Pancreas (tissue), 10 donors: ENCODE data around the gene ULBP2. TPM values are rescaled to one million over a fixed set of nuclear protein-coding genes. Genes with fewer than 3 reads are reported as not detected.

Experiments
- ATAC-seq, 4 donors: fragments of 200-7000 bp; cut with Tn5 transposase; one replicate each; pipeline versions ENCODE4 v1.8.0 to v1.9.1; 2020; ENCODE audit warnings: mild to moderate bottlenecking in 4 of 4, moderate library complexity in 4 of 4
- DNase-seq, 6 donors: peaks; one replicate each; pipeline ENCODE4 v3.0.0-alpha.2; 2020
- FAIRE-seq: peaks from 2 replicates; lab custom pipeline; 2012; peaks lifted over from hg19 to GRCh38; lab: Jason Lieb, UNC
- H3K27ac ChIP-seq, 4 donors: fragments of 200-600 bp; sonication (generic); 1 replicate in 3 of 4; 2 replicates in 1 of 4; pipeline versions ENCODE4 v1.5.0 to v1.8.0; 2020
- H3K27me3 ChIP-seq, 4 donors: fragments of 200-600 bp; one replicate each; pipeline ENCODE4 v1.8.0; 2021
- H3K36me3 ChIP-seq, 3 donors: fragments of 200-600 bp; sonication (generic) in 1 of 3; one replicate each; pipeline versions ENCODE4 v1.5.0 to v1.8.0; 2020 to 2021
- H3K4me1 ChIP-seq, 3 donors: fragments of 200-600 bp; one replicate each; pipeline ENCODE4 v1.8.0; 2021
- H3K4me3 ChIP-seq, 4 donors: fragments of 200-600 bp; sonication (generic) in 2 of 4; one replicate each; pipeline versions ENCODE4 v1.5.0 to v1.8.0; 2020 to 2021
- H3K9me3 ChIP-seq, 4 donors: fragments of 200-600 bp; one replicate each; pipeline ENCODE4 v1.8.0; 2021
- CTCF ChIP-seq, 4 donors: fragments of 200-600 bp; sonication (generic) in 3 of 4; IDR thresholded peaks; one replicate each; pipeline versions ENCODE4 v1.5.0 to v1.8.0; 2021; ENCODE audit warnings: antibody characterized with exemption in 4 of 4
- WGBS, 2 donors: extraction: QIAGEN DNeasy Blood & Tissue Kit; methylation state at CpG; one replicate each; pipeline ENCODE4 v1.1.7; 2013; 5-methylcytosine and 5-hydroxymethylcytosine counted together
- intact Hi-C, 3 donors: fragments of 100-400 bp; cut with DNase I; formaldehyde crosslinking; loops; one replicate each; pipeline versions ENCODE4 v1.11.1 to v1.14.2; 2022
- polyA plus RNA-seq, 2 donors: library from polyadenylated mRNA; stranded (reverse); fragments of 200-250 nt; gene quantifications; one replicate each; pipeline ENCODE4 v1.2.3, GENCODE V29; 2013
- total RNA-seq, 6 donors: library from RNA; stranded (reverse); fragmentation: NEBNext Ultra II Directional in 4 of 6; extraction: Animal tissue kit (Norgen Biotek cat#: 25700) in 4 of 6; gene quantifications; one replicate each; pipeline versions ENCODE4 v1.2.1 to v1.2.4, GENCODE V29; 2021 to 2023
- donor health status: healthy with polysubstance abuse.
- donor health status: DM: no; HTN: no; CAD: no; lungs with moderate emphysema.
- donor health status: DM: no; HTN: no; CAD: no.
- donor health status: control.
- donor health status: control.
- donor health status: Bipolar disorder and iron deficiency.
- donor health status: DM: yes; HTN: yes; CAD: no.
- donor health status: DM: no; HTN: no; CAD: no.
- donor health status: DM: no; HTN: no; CAD: no.
- donor health status: DM: yes; HTN: yes; CAD: no.

The ULBP2 gene
- total and polyA plus RNA-seq, 8 donors: 0.19 to 0.37 (median 0.25) TPM; not detected in 3

DNA sequence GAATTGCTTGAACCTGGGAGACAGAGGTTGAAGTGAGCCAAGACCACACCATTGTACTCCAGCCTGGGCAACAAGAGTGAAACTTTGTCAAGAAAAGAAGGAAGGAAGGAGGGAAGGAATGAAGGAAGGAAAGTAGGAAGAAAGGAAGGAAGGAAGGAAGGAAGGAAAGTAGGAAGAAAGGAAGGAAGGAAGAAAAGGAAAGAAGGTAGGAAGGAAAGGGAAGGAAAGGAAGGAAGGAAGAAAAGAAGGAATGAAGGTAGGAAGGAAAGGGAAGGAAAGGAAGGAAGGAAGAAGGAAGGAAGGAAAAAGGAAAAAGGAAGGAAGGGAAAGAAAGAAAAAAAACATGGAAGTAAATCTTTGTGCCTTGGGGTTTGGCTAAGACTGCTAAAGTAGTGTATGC, 33.6 kb downstream of the ULBP2 start:
- no peak for ATAC-seq
- peaks cover 0 to 9% (median 0%) of the 10 kb centered on the region in 4 donors for H3K27me3 ChIP-seq
- H3K9me3 ChIP-seq: no peaks in the 10 kb centered on the region
- DNase-seq: no peak
- H3K36me3 ChIP-seq: no peaks in the 10 kb centered on the region
- no peak for TF ChIP-seq CTCF (IDR thresholded peaks at IDR 0.05)
- H3K4me1 ChIP-seq: no peaks in the 10 kb centered on the region
- no peak overlapping the region for H3K27ac ChIP-seq
- no peak overlapping the region for H3K4me3 ChIP-seq
- FAIRE-seq: no peak
- intact Hi-C loops: no loop called here

GRCh38 chr6:149977221-149977620, 35.4 kb downstream of the ULBP2 start:
- DNase-seq: no peak
- no peak for TF ChIP-seq CTCF (IDR thresholded peaks at IDR 0.05)
- H3K36me3 ChIP-seq: no peaks in the 10 kb centered on the region
- H3K4me1 ChIP-seq: no peaks in the 10 kb centered on the region
- H3K27ac ChIP-seq: no peak overlapping the region
- peaks cover 0 to 9% (median 0%) of the 10 kb centered on the region in 4 donors for H3K27me3 ChIP-seq
- no peak for FAIRE-seq
- H3K4me3 ChIP-seq: no peak overlapping the region
- intact Hi-C loops: no loop called here
- 52 to 81% methylated on average over 4 of the region's 4 CpGs for whole genome bisulfite sequencing, 2 donors
- no peaks in the 10 kb centered on the region for H3K9me3 ChIP-seq
- ATAC-seq: no peak

GRCh38 chr6:149978610-149979009, 36.8 kb downstream of the ULBP2 start:
- H3K4me1 ChIP-seq: no peaks in the 10 kb centered on the region
- DNase-seq: no peak
- H3K27me3 ChIP-seq: peaks cover 0 to 9% (median 0%) of the 10 kb centered on the region in 4 donors
- intact Hi-C loops: no loop called here
- no peaks in the 10 kb centered on the region for H3K36me3 ChIP-seq
- FAIRE-seq: no peak
- no peak overlapping the region for H3K27ac ChIP-seq
- no peak overlapping the region for H3K4me3 ChIP-seq
- TF ChIP-seq CTCF (IDR thresholded peaks at IDR 0.05): no peak
- H3K9me3 ChIP-seq: no peaks in the 10 kb centered on the region
- no peak for ATAC-seq

DNA sequence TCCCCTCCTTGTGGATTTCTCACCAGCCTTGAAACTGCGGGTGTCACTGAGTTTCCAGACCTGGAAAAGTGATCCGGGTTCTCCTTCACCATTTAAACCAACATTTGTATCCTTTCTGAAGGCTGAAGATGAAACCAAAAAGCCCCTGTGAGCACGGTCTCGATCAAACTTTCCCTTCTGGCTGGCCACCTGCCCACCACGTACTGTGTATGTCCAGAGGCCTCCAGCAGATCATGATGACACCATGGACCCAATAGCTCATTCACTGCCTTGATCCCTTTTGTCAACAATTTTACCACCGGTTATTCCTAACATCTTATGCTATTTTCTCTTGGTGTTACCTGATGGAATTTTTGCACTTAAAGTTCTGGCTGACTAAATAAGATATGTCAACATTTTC, 37.5 kb downstream of the ULBP2 start:
- Histone ChIP-seq H3K4me1 (no peaks in the 10 kb centered on the region), H3K27ac (no peak overlapping the region), H3K9me3 (no peaks in the 10 kb centered on the region), H3K36me3 (no peaks in the 10 kb centered on the region), H3K4me3 (no peak overlapping the region), H3K27me3 (peaks cover 0 to 9% (median 0%) of the 10 kb centered on the region in 4 donors)
- WGBS, 2 donors: 58 to 73% methylated on average over 6 of the region's 6 CpGs
- intact Hi-C loops: no loop called here
- no peak for DNase-seq
- no peak for ATAC-seq
- no peak for TF ChIP-seq CTCF (IDR thresholded peaks at IDR 0.05)
- FAIRE-seq: no peak

DNA sequence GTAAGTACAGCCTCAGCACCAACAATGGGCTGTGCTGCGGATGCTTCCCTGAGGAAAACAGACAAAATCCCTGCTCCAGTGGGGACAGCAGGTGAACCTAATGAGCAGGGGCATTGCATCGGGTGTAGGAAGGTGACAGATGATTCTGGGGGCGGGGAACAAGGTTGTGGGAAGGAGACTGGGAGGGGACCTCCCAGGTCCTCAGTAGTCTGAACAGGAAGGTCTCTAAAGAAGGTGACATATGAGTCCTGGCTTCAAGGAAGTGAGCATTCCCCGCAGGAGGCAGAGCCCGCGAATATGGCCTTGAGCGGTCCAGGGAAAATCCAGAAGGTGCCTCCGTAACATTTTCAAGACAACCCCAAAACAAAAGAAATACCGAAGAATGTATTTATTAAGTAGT, 41.3 kb downstream of the ULBP2 start:
- Histone ChIP-seq H3K27ac (no peak overlapping the region), H3K4me1 (no peaks in the 10 kb centered on the region), H3K9me3 (no peaks in the 10 kb centered on the region), H3K36me3 (no peaks in the 10 kb centered on the region), H3K4me3 (no peak overlapping the region), H3K27me3 (peaks cover 0 to 19% (median 9%) of the 10 kb centered on the region in 4 donors)
- no peak for TF ChIP-seq CTCF (IDR thresholded peaks at IDR 0.05)
- 29 to 49% methylated on average over 9 of the region's 9 CpGs for WGBS, 2 donors
- intact Hi-C loops: no loop called here
- no peak for ATAC-seq
- DNase-seq: no peak
- FAIRE-seq: no peak
